Measurements from ENCODE around the gene AUTS2.

The AUTS2 gene

GRCh38 chr7:69818636-69819332, 220.5 kb downstream of the AUTS2 start:
- Mint-ChIP-seq H3K27ac (no peak overlapping the region), H3K4me3 (no peak overlapping the region), H3K27me3 (no peaks in the 10 kb centered on the region)

DNA sequence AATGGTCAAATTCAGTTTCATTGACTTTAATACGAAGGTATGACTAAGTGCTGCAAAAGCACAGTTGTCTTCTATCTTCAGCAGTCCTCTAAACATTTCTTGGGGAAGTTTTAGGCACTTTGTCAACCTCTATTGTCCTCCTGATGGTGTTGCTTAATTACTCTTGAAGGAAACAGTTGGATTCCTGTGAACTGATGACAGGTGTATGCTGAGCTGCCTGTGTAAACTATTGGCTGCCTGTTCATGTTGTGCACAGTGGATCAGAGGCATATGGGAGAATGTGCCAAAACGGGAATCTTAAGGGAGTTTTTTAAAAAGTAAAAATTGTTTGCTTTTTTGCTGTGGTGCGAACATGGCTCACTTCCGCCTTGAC, 221.0 kb downstream of the AUTS2 start:
- no peaks in the 10 kb centered on the region for H3K36me3 Mint-ChIP-seq
- H3K27ac Mint-ChIP-seq: no peak overlapping the region
- ATAC-seq (replicated peaks) (no peak), DNase-seq (no peak)
- H3K4me3 Mint-ChIP-seq: no peak overlapping the region
- no peaks in the 10 kb centered on the region for H3K27me3 Mint-ChIP-seq
- peaks cover 10 to 18% of the 10 kb centered on the region in 2 donors for H3K4me1 Mint-ChIP-seq
- H3K9me3 Mint-ChIP-seq: no peaks in the 10 kb centered on the region

More at GRCh38 chr7:69818636-69819332, 220.5 kb downstream of the AUTS2 start:
- Mint-ChIP-seq H3K36me3 (no peaks in the 10 kb centered on the region), H3K4me1 (peaks cover 10 to 15% of the 10 kb centered on the region in 2 donors), H3K9me3 (no peaks in the 10 kb centered on the region)
- ATAC-seq (replicated peaks) (no peak), DNase-seq (no peak)

DNA sequence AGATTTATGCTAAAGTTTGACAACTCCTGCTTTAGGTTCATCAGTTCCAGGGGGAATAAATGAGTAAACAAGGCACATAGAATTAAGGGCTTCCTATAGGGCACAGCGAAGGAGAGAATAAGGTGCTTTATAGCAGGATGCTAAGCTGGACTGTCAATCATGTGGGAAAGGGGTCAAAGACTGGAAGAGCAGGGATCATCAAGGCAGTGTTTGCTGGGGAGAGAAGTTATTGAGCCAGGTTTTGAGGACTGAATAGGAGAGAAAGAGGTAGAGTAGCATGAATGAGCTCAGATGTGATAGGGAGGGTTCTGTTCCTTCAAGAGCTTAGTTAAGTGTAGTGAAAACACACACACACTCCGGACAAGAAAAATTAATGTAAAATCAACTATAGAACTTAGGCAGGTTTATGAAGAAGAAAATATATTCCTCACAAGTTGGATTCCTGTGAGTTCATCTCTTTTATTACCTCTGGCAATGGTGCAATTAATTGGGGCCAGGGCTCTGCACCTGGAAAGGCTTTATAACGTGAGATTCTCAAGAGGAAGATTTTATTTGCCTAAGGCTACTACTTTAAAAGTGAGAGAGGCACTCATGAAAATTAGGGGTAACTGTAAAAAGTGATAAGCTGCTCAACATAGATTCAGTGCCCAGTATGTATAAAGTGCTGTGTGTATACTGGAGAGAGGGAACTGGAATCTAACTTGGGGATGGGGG, 222.4 kb downstream of the AUTS2 start:
- H3K4me3 Mint-ChIP-seq: no peak overlapping the region
- no peak overlapping the region for H3K27ac Mint-ChIP-seq
- ATAC-seq (replicated peaks): no peak
- DNase-seq: no peak
- H3K36me3 Mint-ChIP-seq: no peaks in the 10 kb centered on the region
- no peaks in the 10 kb centered on the region for H3K9me3 Mint-ChIP-seq
- H3K4me1 Mint-ChIP-seq: peaks cover 14 to 30% of the 10 kb centered on the region in 2 donors
- H3K27me3 Mint-ChIP-seq: no peaks in the 10 kb centered on the region

GRCh38 chr7:69822386-69822785, 224.1 kb downstream of the AUTS2 start:
- DNase-seq (no peak), ATAC-seq (replicated peaks) (no peak)
- Mint-ChIP-seq H3K36me3 (no peaks in the 10 kb centered on the region), H3K9me3 (no peaks in the 10 kb centered on the region), H3K27ac (no peak overlapping the region), H3K4me1 (peaks cover 28 to 44% of the 10 kb centered on the region in 2 donors), H3K27me3 (no peaks in the 10 kb centered on the region), H3K4me3 (no peak overlapping the region)

DNA sequence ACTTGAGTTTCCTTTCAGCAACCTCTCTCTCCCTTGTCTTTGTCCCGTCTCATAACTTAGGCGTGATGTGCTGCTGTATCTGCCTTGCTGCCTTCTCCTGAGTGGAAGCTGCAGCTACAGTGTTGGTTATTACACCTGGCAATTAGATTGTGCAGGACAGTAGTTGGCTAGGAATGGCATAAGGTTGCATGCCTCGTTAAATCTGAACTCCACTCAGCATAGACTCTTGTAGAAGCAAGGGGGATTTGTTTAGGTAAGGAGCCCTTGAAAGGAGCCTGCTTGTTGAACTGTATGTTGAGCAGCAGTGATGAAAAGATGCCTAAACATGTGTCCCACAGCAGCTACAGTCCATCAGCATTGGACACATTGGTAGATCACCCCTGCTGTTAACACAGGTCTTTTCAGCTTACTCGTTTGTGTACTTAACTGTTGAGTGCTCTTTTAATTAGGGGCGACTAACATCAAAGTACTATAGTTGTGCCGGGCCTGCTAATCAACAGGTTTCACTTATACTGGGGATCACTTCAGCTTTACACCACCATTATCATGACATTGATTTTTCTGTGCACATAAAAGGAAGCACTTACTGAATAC, 225.0 kb downstream of the AUTS2 start:
- no peak for DNase-seq
- no peak for ATAC-seq (replicated peaks)
- peak overlapping the region; percentile 94 for H3K27ac Mint-ChIP-seq
- no peaks in the 10 kb centered on the region for H3K27me3 Mint-ChIP-seq
- no peaks in the 10 kb centered on the region for H3K9me3 Mint-ChIP-seq
- peak overlapping the region; percentile 85 to 86 for H3K4me3 Mint-ChIP-seq
- no peaks in the 10 kb centered on the region for H3K36me3 Mint-ChIP-seq
- peaks cover 36 to 50% of the 10 kb centered on the region in 2 donors for H3K4me1 Mint-ChIP-seq

DNA sequence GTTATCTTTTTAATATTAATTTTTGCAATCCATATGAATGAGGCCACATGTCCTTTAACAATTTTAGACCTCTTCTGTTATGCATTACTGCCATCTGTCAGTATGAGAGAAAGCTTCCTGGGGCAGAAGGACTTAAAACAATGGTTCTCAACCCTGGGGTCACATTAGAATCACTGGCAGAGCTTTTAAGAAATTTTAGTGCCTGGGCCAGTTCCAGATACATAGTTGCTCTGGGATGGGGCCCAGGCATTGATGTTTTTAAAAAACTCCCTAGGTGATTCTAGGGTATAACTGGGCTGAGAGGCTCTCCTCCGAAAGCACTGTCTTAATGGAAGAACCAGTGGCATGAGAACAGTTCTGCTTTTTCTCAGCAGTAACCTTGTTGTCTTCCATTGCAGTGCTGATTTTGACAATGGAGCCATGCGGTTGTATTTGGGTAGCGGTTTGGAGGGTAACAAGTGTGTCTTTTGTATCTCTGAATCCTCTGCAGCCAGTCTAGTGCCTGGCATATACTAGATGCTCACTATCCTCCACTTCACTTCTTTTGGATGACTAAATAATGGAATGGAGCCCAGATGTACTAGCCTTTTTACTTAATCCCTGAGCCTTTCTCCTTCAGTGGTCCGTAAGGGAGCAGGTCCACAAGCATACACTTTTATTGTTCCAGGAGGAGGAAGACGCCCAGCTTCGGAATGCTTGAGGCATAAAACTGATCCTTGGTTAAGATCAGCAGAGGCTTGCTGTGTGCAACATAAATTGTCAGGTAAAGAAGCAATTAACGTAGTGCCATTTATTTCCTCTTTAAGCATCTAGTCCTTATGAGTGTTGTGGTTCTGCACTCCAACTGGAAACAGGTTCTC, 227.1 kb downstream of the AUTS2 start:
- ATAC-seq (replicated peaks): peak; percentile 30 to 38
- no peaks in the 10 kb centered on the region for H3K9me3 Mint-ChIP-seq
- H3K27ac Mint-ChIP-seq: peak overlapping the region; percentile 37
- no peaks in the 10 kb centered on the region for H3K36me3 Mint-ChIP-seq
- no peak for DNase-seq
- peak overlapping the region; percentile 85 to 86 for H3K4me3 Mint-ChIP-seq
- H3K4me1 Mint-ChIP-seq: peaks cover 39 to 60% of the 10 kb centered on the region in 2 donors
- no peaks in the 10 kb centered on the region for H3K27me3 Mint-ChIP-seq

DNA sequence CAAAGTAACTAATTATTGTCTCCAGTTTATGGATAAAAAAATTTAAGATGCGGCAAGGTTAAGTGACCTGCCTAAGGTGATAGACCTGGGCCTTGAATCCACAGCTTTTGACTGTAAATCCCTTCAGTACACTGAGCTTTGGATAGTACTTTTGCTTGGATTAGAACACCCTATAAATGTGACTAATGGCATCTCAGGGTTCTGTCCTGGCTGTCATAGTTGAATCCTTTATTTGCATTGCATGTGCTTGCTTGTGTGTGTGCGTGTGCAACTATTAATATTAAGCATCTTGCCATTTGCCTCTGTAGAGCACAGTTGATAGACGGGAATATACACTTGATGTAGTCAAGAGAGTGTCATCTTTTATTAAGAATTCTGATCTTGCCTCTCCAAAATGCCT, 228.0 kb downstream of the AUTS2 start:
- H3K27ac Mint-ChIP-seq: peak overlapping the region; percentile 20
- no peaks in the 10 kb centered on the region for H3K27me3 Mint-ChIP-seq
- no peaks in the 10 kb centered on the region for H3K9me3 Mint-ChIP-seq
- peaks cover 39 to 60% of the 10 kb centered on the region in 2 donors for H3K4me1 Mint-ChIP-seq
- no peak for ATAC-seq (replicated peaks)
- no peak for DNase-seq
- H3K36me3 Mint-ChIP-seq: no peaks in the 10 kb centered on the region
- no peak overlapping the region for H3K4me3 Mint-ChIP-seq

GRCh38 chr7:69827140-69827539, 228.9 kb downstream of the AUTS2 start:
- H3K27me3 Mint-ChIP-seq: no peaks in the 10 kb centered on the region
- ATAC-seq (replicated peaks) (no peak), DNase-seq (no peak)
- H3K27ac Mint-ChIP-seq: peak overlapping the region; percentile 79
- peaks cover 39 to 63% of the 10 kb centered on the region in 2 donors for H3K4me1 Mint-ChIP-seq
- H3K9me3 Mint-ChIP-seq: no peaks in the 10 kb centered on the region
- H3K4me3 Mint-ChIP-seq: peak overlapping the region in 1 of 2 donors; percentile 10
- H3K36me3 Mint-ChIP-seq: no peaks in the 10 kb centered on the region

GRCh38 chr7:69827558-69827957, 229.3 kb downstream of the AUTS2 start:
- peak; percentile 48 to 58 for ATAC-seq (replicated peaks)
- Mint-ChIP-seq H3K9me3 (no peaks in the 10 kb centered on the region), H3K4me3 (peak overlapping the region in 1 of 2 donors; percentile 10), H3K36me3 (no peaks in the 10 kb centered on the region), H3K27me3 (no peaks in the 10 kb centered on the region), H3K27ac (peak overlapping the region; percentile 79), H3K4me1 (peaks cover 38 to 66% of the 10 kb centered on the region in 2 donors)
- no peak for DNase-seq

DNA sequence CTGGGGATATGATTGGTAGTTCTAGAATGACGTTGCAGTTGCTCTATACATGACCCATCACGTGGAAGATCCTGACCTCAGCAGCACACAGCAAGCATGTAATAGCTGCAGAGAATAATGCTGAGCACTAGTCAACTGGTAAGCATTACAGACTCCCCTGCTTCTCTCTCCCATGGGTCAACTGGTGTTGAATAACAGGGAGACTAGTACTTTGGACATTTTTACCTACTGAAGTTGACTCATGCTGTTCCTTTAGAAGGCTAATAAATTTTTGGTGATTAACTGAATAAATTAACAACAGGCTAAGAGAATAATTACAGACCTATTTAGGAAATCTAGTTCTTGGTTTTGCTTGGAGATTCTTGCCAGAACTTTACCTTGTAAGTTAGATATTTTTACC, 234.1 kb downstream of the AUTS2 start:
- Mint-ChIP-seq H3K4me3 (no peak overlapping the region), H3K27ac (no peak overlapping the region), H3K9me3 (no peaks in the 10 kb centered on the region), H3K4me1 (peaks cover 13 to 26% of the 10 kb centered on the region in 2 donors), H3K36me3 (peaks cover 5 to 7% of the 10 kb centered on the region in 2 donors), H3K27me3 (no peaks in the 10 kb centered on the region)
- ATAC-seq (replicated peaks): no peak
- no peak for DNase-seq

GRCh38 chr7:69833964-69834363, 235.7 kb downstream of the AUTS2 start:
- Mint-ChIP-seq H3K4me3 (no peak overlapping the region), H3K27ac (no peak overlapping the region), H3K9me3 (no peaks in the 10 kb centered on the region), H3K27me3 (no peaks in the 10 kb centered on the region), H3K36me3 (peaks cover 5 to 7% of the 10 kb centered on the region in 2 donors), H3K4me1 (peaks cover 9 to 24% of the 10 kb centered on the region in 2 donors)
- no peak for ATAC-seq (replicated peaks)
- DNase-seq: no peak

DNA sequence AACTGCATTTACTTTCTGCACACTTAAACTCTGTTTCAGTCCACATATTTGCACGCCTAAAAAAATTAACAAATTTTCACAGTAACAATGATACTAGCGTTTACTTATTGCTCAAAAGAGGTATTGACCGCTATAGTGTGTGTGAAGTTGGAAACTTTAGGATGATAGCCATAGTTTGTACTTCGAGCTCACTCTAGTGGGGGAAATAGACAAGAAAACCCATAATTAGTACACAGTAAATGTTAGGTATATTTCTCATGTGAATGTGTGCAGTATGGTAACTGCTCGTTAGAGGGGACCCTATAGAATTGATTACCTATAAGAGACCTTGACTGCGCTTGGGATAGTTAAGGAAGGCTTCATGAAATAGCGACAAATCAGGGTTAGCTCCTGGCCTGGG, 238.4 kb downstream of the AUTS2 start:
- Mint-ChIP-seq H3K4me1 (peaks cover 28 to 42% of the 10 kb centered on the region in 2 donors), H3K27me3 (no peaks in the 10 kb centered on the region), H3K4me3 (no peak overlapping the region), H3K9me3 (no peaks in the 10 kb centered on the region), H3K27ac (no peak overlapping the region), H3K36me3 (peaks cover 5 to 7% of the 10 kb centered on the region in 2 donors)
- DNase-seq: no peak
- ATAC-seq (replicated peaks): no peak

DNA sequence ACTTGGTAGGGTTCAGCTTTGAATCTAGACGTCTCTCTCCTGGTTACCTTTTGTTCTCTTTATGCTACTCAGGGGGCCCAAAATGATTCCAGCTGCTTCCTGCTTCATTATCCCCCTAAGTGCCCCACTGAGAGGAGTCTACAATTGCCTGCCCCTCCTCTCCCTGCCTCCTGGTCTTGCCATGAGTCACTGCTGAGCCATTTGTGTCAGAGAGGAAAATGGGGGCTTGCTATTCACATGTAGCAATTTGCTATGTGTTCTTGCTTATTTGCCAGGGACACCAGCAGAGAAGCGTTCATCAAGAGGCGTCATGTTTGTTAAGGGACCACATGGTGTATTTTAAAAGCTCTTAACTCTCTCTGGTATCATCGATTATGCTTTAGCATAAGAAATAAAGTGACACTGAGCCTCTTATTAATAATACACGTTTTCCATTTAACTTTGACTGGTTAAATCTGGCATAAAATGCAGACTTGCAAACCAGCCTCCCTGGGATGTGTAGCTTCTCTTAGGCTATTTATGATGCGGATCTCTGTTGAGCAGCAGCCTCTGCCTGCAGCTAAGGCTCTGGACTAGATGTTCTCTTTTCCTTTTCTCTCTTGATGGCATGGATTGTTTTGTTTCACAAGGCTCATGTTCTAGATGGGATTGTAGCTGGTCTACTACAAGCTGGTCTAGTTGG, 239.3 kb downstream of the AUTS2 start:
- DNase-seq: no peak
- Mint-ChIP-seq H3K27ac (no peak overlapping the region), H3K4me3 (no peak overlapping the region), H3K9me3 (no peaks in the 10 kb centered on the region), H3K36me3 (peaks cover 5 to 7% of the 10 kb centered on the region in 2 donors), H3K4me1 (peaks cover 30 to 45% of the 10 kb centered on the region in 2 donors), H3K27me3 (no peaks in the 10 kb centered on the region)
- no peak for ATAC-seq (replicated peaks)
